Subcutaneous abdominal adipose tissue (tissue), 5 donors: ENCODE measurements around the gene ZNF839.

Experiments used
- H3K27ac ChIP-seq: one replicate; pipeline ENCODE4 v1.7.0; 2013; ENCODE audit warnings: low read depth, mild to moderate bottlenecking, inconsistent platforms, low read length, moderate library complexity
- H3K27me3 ChIP-seq, 5 donors: one replicate each; pipeline ENCODE4 v1.7.0; 2013; ENCODE audit warnings: low read length in 5 of 5, inconsistent platforms in 1 of 5; ENCODE audit not compliant: control insufficient read depth in 5 of 5, insufficient read depth in 4 of 5
- H3K36me3 ChIP-seq, 5 donors: one replicate each; pipeline ENCODE4 v1.7.0; 2013; ENCODE audit warnings: low read length in 5 of 5; ENCODE audit not compliant: control insufficient read depth in 5 of 5, insufficient read depth in 5 of 5
- H3K4me1 ChIP-seq, 5 donors: one replicate each; pipeline ENCODE4 v1.7.0; 2013; ENCODE audit warnings: low read length in 5 of 5, mild to moderate bottlenecking in 3 of 5, moderate library complexity in 1 of 5; ENCODE audit not compliant: control insufficient read depth in 5 of 5, insufficient read depth in 5 of 5
- H3K4me3 ChIP-seq, 5 donors: one replicate each; pipeline ENCODE4 v1.7.0; 2013; ENCODE audit warnings: low read length in 5 of 5, low read depth in 1 of 5
- H3K9ac ChIP-seq, 5 donors: one replicate each; pipeline ENCODE4 v1.7.0; 2013; ENCODE audit warnings: low read length in 5 of 5, mild to moderate bottlenecking in 4 of 5, moderate library complexity in 3 of 5
- H3K9me3 ChIP-seq, 5 donors: one replicate each; pipeline ENCODE4 v1.7.0; 2013; ENCODE audit warnings: low read length in 5 of 5; ENCODE audit not compliant: control insufficient read depth in 5 of 5
- donor health status: healthy.
- donor health status: healthy.
- donor health status: healthy.
- donor health status: healthy.
- donor health status: healthy.

ZNF839 gene

DNA sequence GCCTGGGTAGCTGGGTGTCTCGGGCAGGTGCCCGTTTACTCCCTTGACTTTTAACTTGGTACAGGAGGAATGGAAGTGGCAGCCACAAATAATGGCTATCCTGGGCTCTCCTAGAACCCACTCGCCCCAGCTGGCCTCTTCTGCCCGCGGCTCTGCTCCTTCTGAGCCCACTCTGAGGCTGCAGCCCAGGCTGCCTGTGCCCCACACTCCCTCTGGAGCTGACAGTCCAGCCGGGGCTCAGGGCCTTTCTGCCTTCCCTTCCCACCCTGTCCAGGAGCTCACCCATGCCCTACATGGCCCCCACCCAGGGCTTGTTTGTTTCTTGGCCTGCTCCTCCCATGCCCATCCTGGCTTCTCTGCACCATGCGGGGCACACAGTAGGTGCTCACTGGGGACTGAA lies 15.6 kb downstream of the ZNF839 start:
- Histone ChIP-seq H3K9me3 (no peaks in the 10 kb centered on the region), H3K36me3 (peaks cover 0 to 44% (median 29%) of the 10 kb centered on the region in 5 donors), H3K4me3 (no peak overlapping the region), H3K27me3 (no peaks in the 10 kb centered on the region), H3K9ac (no peak overlapping the region), H3K4me1 (peaks cover 2 to 22% (median 19%) of the 10 kb centered on the region in 5 donors), H3K27ac (no peak overlapping the region)

- H3K4me3 ChIP-seq, result no peak overlapping the region
- no peak overlapping the region for H3K9ac ChIP-seq
- no peaks in the 10 kb centered on the region for H3K9me3 ChIP-seq
- H3K27me3 ChIP-seq, result no peaks in the 10 kb centered on the region
- H3K4me1 ChIP-seq, result peaks cover 0 to 17% (median 14%) of the 10 kb centered on the region in 5 donors
- H3K36me3 ChIP-seq, result peaks cover 0 to 65% (median 45%) of the 10 kb centered on the region in 5 donors
- no peak overlapping the region for H3K27ac ChIP-seq
These were observed 19.2 kb downstream of the ZNF839 start for GRCh38 chr14:102338724-102339123.

DNA sequence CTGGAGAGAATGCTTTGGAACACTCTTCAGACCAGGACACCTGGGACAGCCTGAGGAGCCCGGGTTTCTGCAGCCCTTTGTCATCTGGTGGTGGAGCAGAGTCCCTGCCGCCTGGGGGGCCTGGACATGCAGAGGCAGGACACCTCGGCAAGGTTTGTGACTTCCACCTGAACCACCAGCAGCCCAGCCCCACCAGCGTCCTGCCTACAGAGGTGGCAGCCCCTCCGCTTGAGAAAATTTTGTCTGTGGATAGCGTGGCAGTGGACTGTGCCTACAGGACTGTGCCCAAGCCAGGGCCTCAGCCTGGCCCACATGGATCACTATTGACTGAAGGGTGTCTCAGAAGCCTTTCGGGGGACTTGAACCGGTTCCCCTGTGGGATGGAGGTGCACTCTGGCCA lies 22.0 kb downstream of the ZNF839 start:
- Histone ChIP-seq H3K4me1 (no peaks in the 10 kb centered on the region), H3K36me3 (peaks cover 0 to 81% (median 60%) of the 10 kb centered on the region in 5 donors), H3K9ac (no peak overlapping the region), H3K27ac (no peak overlapping the region), H3K4me3 (no peak overlapping the region), H3K9me3 (no peaks in the 10 kb centered on the region), H3K27me3 (no peaks in the 10 kb centered on the region)

- no peak overlapping the region for H3K27ac ChIP-seq
- H3K9me3 ChIP-seq, result no peaks in the 10 kb centered on the region
- no peaks in the 10 kb centered on the region for H3K4me1 ChIP-seq
- H3K36me3 ChIP-seq, result peaks cover 0 to 86% (median 66%) of the 10 kb centered on the region in 5 donors
- no peaks in the 10 kb centered on the region for H3K27me3 ChIP-seq
- H3K9ac ChIP-seq, result no peak overlapping the region
- no peak overlapping the region for H3K4me3 ChIP-seq
These were observed 22.7 kb downstream of the ZNF839 start for GRCh38 chr14:102342238-102342637.

GRCh38 chr14:102344084-102344483 lies 24.5 kb downstream of the ZNF839 start:
- H3K9ac ChIP-seq, result no peak overlapping the region
- H3K36me3 ChIP-seq, result peaks cover under 1 to 88% (median 72%) of the 10 kb centered on the region in 5 donors
- H3K27ac ChIP-seq, result no peak overlapping the region
- H3K4me1 ChIP-seq, result no peaks in the 10 kb centered on the region
- no peaks in the 10 kb centered on the region for H3K27me3 ChIP-seq
- H3K4me3 ChIP-seq, result no peak overlapping the region
- H3K9me3 ChIP-seq, result no peaks in the 10 kb centered on the region

GRCh38 chr14:102344485-102344884 lies 24.9 kb downstream of the ZNF839 start:
- H3K27ac ChIP-seq, result no peak overlapping the region
- no peaks in the 10 kb centered on the region for H3K27me3 ChIP-seq
- no peak overlapping the region for H3K9ac ChIP-seq
- H3K4me3 ChIP-seq, result no peak overlapping the region
- H3K4me1 ChIP-seq, result no peaks in the 10 kb centered on the region
- peaks cover 4 to 89% (median 74%) of the 10 kb centered on the region in 5 donors for H3K36me3 ChIP-seq
- H3K9me3 ChIP-seq, result no peaks in the 10 kb centered on the region

- Histone ChIP-seq H3K9ac (no peak overlapping the region), H3K9me3 (no peaks in the 10 kb centered on the region), H3K4me3 (no peak overlapping the region), H3K4me1 (peaks cover 0 to 3% (median 0%) of the 10 kb centered on the region in 5 donors), H3K27me3 (no peaks in the 10 kb centered on the region), H3K27ac (no peak overlapping the region), H3K36me3 (peaks cover 9 to 89% (median 78%) of the 10 kb centered on the region in 5 donors)
These were observed 25.7 kb downstream of the ZNF839 start for GRCh38 chr14:102345232-102345631.

DNA sequence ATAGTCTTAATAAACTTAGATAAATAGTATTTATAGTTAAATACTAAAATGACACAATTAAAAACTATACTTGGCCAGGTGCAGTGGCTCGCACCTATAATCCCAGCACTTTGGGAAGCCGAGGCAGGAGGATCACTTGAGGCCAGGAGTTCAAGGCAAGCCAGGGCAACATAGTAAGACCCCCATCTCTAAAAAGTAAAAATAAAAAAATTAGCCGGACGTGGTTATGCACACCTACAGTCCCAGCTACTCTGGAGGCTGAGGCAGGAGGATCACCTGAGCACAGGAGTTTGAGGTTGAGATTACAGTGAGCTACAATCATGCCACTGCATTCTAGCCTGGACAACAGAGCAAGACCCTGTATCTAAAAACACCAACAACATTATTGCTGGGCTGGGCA lies 27.1 kb downstream of the ZNF839 start:
- Histone ChIP-seq H3K4me3 (no peak overlapping the region), H3K9ac (no peak overlapping the region), H3K9me3 (no peaks in the 10 kb centered on the region), H3K36me3 (peaks cover 9 to 79% (median 69%) of the 10 kb centered on the region in 5 donors), H3K27me3 (no peaks in the 10 kb centered on the region), H3K27ac (no peak overlapping the region), H3K4me1 (peaks cover 0 to 15% (median 3%) of the 10 kb centered on the region in 5 donors)

GRCh38 chr14:102348376-102348775 lies 28.8 kb downstream of the ZNF839 start:
- no peak overlapping the region for H3K9ac ChIP-seq
- no peaks in the 10 kb centered on the region for H3K9me3 ChIP-seq
- H3K36me3 ChIP-seq, result peaks cover 9 to 73% (median 68%) of the 10 kb centered on the region in 5 donors
- no peaks in the 10 kb centered on the region for H3K27me3 ChIP-seq
- H3K4me3 ChIP-seq, result no peak overlapping the region
- H3K27ac ChIP-seq, result no peak overlapping the region
- peaks cover 0 to 20% (median 3%) of the 10 kb centered on the region in 5 donors for H3K4me1 ChIP-seq

DNA sequence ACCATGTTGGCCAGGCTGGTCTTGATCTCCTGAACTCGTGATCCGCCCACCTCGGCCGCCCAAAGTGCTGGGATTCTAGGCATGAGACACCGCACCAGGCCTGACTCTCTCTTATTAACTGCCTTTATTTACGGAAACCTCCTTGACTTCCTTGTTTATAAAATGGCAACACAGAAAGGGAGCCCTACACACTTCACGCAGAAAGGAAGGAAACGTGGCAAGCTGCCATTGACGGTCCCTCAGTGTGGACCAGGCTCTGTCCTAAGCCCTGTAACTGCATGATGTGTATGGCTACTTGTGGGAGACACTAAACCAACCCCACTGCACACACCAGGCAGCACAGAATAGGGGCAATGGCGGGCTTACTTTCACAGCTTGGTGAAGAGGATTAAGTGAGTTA lies 31.5 kb downstream of the ZNF839 start:
- Histone ChIP-seq H3K36me3 (peaks cover 14 to 74% (median 68%) of the 10 kb centered on the region in 5 donors), H3K9ac (no peak overlapping the region), H3K27me3 (no peaks in the 10 kb centered on the region), H3K27ac (peak overlapping the region; percentile 50), H3K9me3 (no peaks in the 10 kb centered on the region), H3K4me3 (peak overlapping the region in 2 of 5 donors; percentile 19 to 22), H3K4me1 (peaks cover 0 to 20% (median 3%) of the 10 kb centered on the region in 5 donors)
